Heart left ventricle (tissue), 16 donors: ENCODE measurements around the gene COG2. TPM values are rescaled to one million over a fixed set of nuclear protein-coding genes. Genes with fewer than 3 reads are reported as not detected.

ENCODE experiments used
- ATAC-seq, 4 donors: fragments of 200-7000 bp; cut with Tn5 transposase; one replicate each; pipeline ENCODE4 v1.9.1; 2020 to 2022; ENCODE audit warnings: moderate library complexity in 4 of 4, mild to moderate bottlenecking in 3 of 4, moderate number of reproducible peaks in 1 of 4
- DNase-seq, 5 donors: peaks; one replicate each; pipeline ENCODE4 v3.0.0-alpha.2; 2020
- H3K27ac ChIP-seq, 12 donors: fragments of 200-600 bp; sonication (generic) in 4 of 12; one replicate each; pipeline versions ENCODE4 v1.5.0 to v1.8.0; 2016 to 2022; ENCODE audit warnings: mild to moderate bottlenecking in 2 of 12
- H3K27me3 ChIP-seq, 9 donors: fragments of 200-600 bp; sonication (generic) in 2 of 9; one replicate each; pipeline versions ENCODE4 v1.5.1 to v1.8.0; 2016 to 2022; ENCODE audit warnings: mild to moderate bottlenecking in 3 of 9
- H3K36me3 ChIP-seq, 9 donors: fragments of 200-600 bp; sonication (generic) in 2 of 9; one replicate each; pipeline versions ENCODE4 v1.5.0 to v1.8.0; 2018 to 2022; ENCODE audit warnings: mild to moderate bottlenecking in 2 of 9
- H3K4me1 ChIP-seq, 12 donors: fragments of 200-600 bp; sonication (generic) in 4 of 12; one replicate each; pipeline versions ENCODE4 v1.5.0 to v1.8.0; 2016 to 2022; ENCODE audit warnings: mild to moderate bottlenecking in 3 of 12
- H3K4me3 ChIP-seq, 12 donors: fragments of 200-600 bp; sonication (generic) in 4 of 12; one replicate each; pipeline versions ENCODE4 v1.5.0 to v1.8.0; 2017 to 2022; ENCODE audit warnings: mild to moderate bottlenecking in 9 of 12, moderate library complexity in 4 of 12
- H3K9me3 ChIP-seq, 12 donors: fragments of 200-600 bp; sonication (generic) in 4 of 12; one replicate each; pipeline versions ENCODE4 v1.5.0 to v1.8.0; 2016 to 2022; ENCODE audit warnings: mild to moderate bottlenecking in 1 of 12
- POLR2A ChIP-seq, 2 donors: fragments of 450-650 bp; IDR thresholded peaks; one replicate each; pipeline ENCODE4 v1.6.1; 2017; ENCODE audit warnings: antibody characterized with exemption in 2 of 2, mild to moderate bottlenecking in 2 of 2, moderate library complexity in 2 of 2
- WGBS, 4 donors: extraction: QIAGEN DNeasy Blood & Tissue Kit in 2 of 4; methylation state at CpG; one replicate each; pipeline versions ENCODE4 v1.1.5 to v1.1.7; 2013 to 2018; 5-methylcytosine and 5-hydroxymethylcytosine counted together
- intact Hi-C, 10 donors: fragments of 100-400 bp; cut with DNase I; formaldehyde crosslinking; loops; one replicate each; pipeline versions ENCODE4 v1.11.1 to v1.14.2; 2022
- polyA plus RNA-seq, 2 donors: library from polyadenylated mRNA; stranded (reverse); fragments of 200-250 nt; gene quantifications; one replicate each; pipeline ENCODE4 v1.2.3, GENCODE V29; 2013
- total RNA-seq, 9 donors: library from RNA; depleted of rRNA in 2 of 9; stranded (reverse); fragments of >200 nt in 2 of 9; fragmentation: NEBNext Ultra II Directional in 3 of 9; extraction: Animal tissue kit (Norgen Biotek cat#: 25700) in 3 of 9; gene quantifications; one replicate each; pipeline versions ENCODE4 v1.1.0 to v1.2.4, GENCODE V29; 2016 to 2023
- TF ChIP-seq, protein P1 (sequence below), 12 donors: fragments of 200-600 bp; sonication (generic) in 4 of 12; IDR thresholded peaks; one replicate each; pipeline versions ENCODE4 v1.5.0 to v1.8.0; 2018 to 2022; ENCODE audit warnings: antibody characterized with exemption in 12 of 12, mild to moderate bottlenecking in 5 of 12
- donor health status: ischemic (EF 13 %, LVEDD 7.1; RV severe dilation, severe dysfunction).
- donor health status: healthy with polysubstance abuse.
- donor health status: DM: no; HTN: yes; CAD: no.
- donor health status: DM: no; HTN: no; CAD: no.
- donor health status: ischemic (EF 25% LVEDD 6.9; RV normal size, moderate dysfunction).
- donor health status: ischemic (EF 25% LVEDD 5.7; RV mildly dilated, moderate dysfunction).
- donor health status: healthy.
- donor health status: DM: yes; HTN: yes; CAD: no.
- donor health status: ischemic (EF 35%, LVEDD 5.7; RV mildly dilated, moderate dysfunction).
- donor health status: nonischemic (EF 11% LVEDD 7.7; RV severe dilation, severe dysfunction).
- donor health status: DM: yes; HTN: yes; CAD: no.
- donor health status: PGD.
- donor health status: ischemic (EF 29% LVEDD 5.4; RV normal size, mild dysfunction).
- donor health status: nonischemic (EF 23%, LVEDD 6.1; RV moderate dilation, normal function).

Gene COG2
- total and polyA plus RNA-seq, 11 donors = 9.2 to 31.4 (median 25.1) TPM

DNA sequence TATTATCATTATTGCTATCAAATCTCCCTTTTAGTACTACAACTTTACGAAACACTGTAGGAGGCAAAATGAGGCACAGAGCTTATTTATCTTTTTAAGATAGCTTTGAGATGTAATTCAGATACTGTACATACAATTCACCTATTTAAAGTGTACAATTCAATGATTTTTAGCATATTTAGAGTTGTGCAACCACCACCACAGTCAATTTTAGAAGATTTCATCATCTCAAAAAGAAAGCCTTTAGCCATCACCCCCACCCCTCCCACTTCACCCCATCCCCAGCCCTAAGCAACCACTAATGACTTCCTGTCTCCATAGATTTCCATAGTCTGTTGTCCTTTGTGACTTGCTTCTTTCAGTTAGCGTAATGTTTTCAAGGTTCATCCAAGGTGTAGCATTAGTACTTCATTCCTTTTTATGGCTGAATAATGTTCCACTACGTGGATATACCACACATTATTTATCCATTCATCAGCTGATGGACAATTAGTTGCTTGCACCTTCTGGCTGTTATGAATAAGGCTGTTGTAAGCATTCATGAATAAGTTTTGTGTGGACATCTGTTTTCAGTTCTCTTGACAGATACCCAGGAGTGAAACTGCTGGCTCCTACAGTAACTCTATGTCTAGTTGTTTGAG lies 95.5 kb downstream of the COG2 start:
- peaks cover 0 to 5% (median 0%) of the 10 kb centered on the region in 12 donors for H3K9me3 ChIP-seq
- TF ChIP-seq, protein P1, sequence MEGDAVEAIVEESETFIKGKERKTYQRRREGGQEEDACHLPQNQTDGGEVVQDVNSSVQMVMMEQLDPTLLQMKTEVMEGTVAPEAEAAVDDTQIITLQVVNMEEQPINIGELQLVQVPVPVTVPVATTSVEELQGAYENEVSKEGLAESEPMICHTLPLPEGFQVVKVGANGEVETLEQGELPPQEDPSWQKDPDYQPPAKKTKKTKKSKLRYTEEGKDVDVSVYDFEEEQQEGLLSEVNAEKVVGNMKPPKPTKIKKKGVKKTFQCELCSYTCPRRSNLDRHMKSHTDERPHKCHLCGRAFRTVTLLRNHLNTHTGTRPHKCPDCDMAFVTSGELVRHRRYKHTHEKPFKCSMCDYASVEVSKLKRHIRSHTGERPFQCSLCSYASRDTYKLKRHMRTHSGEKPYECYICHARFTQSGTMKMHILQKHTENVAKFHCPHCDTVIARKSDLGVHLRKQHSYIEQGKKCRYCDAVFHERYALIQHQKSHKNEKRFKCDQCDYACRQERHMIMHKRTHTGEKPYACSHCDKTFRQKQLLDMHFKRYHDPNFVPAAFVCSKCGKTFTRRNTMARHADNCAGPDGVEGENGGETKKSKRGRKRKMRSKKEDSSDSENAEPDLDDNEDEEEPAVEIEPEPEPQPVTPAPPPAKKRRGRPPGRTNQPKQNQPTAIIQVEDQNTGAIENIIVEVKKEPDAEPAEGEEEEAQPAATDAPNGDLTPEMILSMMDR (IDR thresholded peaks at IDR 0.05) = no peak
- no peak for TF ChIP-seq POLR2A (IDR thresholded peaks at IDR 0.05)
- no peak overlapping the region for H3K4me3 ChIP-seq
- no peaks in the 10 kb centered on the region for H3K4me1 ChIP-seq
- intact Hi-C loops = no loop called here
- H3K36me3 ChIP-seq = no peaks in the 10 kb centered on the region
- H3K27ac ChIP-seq = no peak overlapping the region
- no peaks in the 10 kb centered on the region for H3K27me3 ChIP-seq
- ATAC-seq (no peak), DNase-seq (no peak)
- 93 to 96% (median 95%) methylated on average over 3 of the region's 3 CpGs for WGBS, 4 donors

DNA sequence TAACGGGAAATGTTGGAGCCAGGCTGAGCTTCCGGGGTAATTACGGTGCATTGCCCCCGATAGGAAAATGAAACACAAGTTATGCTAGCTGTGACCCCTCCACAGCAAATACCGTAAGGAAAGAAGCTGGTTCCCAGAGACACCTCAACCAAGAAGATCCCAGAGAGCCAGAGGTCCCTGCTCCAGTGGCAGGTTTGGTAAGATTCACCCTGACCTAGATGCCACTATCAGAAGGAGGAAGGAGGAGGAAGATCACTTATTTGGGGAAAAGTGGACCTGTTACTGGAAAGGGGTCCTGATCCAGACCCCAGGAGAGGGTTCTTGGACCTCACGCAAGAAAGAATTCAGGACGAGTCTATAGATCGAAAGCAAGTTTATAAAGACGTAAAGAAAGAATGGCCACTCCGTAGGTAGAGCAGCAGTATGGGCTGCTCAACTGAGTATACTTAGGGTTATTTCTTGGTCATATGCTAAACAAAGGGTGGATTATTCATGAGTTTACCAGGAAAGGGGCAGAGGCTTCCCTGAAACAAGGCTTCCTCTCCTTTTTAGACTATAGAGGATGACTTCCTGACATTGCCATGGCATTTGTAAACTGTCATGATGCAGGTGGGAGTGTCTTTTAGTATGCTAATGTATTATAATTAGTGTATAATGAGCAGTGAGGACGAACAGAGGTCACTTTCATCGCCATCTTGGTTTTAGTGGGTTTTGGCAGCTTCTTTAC lies 97.4 kb downstream of the COG2 start:
- no peak overlapping the region for H3K4me3 ChIP-seq
- TF ChIP-seq, protein P1 (IDR thresholded peaks at IDR 0.05) = no peak
- no peak for TF ChIP-seq POLR2A (IDR thresholded peaks at IDR 0.05)
- DNase-seq = no peak
- H3K4me1 ChIP-seq = no peaks in the 10 kb centered on the region
- intact Hi-C loops = no loop called here
- no peak overlapping the region for H3K27ac ChIP-seq
- 92 to 95% (median 94%) methylated on average over 12 of the region's 12 CpGs for WGBS, 4 donors
- no peaks in the 10 kb centered on the region for H3K27me3 ChIP-seq
- no peak for ATAC-seq
- peaks cover 0 to 5% (median 0%) of the 10 kb centered on the region in 12 donors for H3K9me3 ChIP-seq
- no peaks in the 10 kb centered on the region for H3K36me3 ChIP-seq

Other genes starting within 250 kb of the COG2 start
- gene PGBD5, start 216.1 kb upstream of the COG2 start, total RNA-seq = 10 to 100 TPM in 2 of 9 donors, 1 to 10 TPM in 7; 2.8 to 16.1 (median 7.0) TPM
- gene PGBD5, start 216.1 kb upstream of the COG2 start, polyA plus RNA-seq = 1 to 10 TPM; 1.3 to 2.0 TPM
- gene AGT, start 71.6 kb downstream of the COG2 start, total RNA-seq = 100 to 1,000 TPM in 1 of 9 donors, 10 to 100 TPM in 8; 37.1 to 182 (median 69.8) TPM
- gene AGT, start 71.6 kb downstream of the COG2 start, polyA plus RNA-seq = 10 to 100 TPM; 44.2 to 72.5 TPM
- gene CAPN9, start 104.9 kb downstream of the COG2 start, total RNA-seq = under 1 TPM in 3 of 9 donors, not detected in 6; 0.12 to 0.31 (median 0.22) TPM
- gene CAPN9, start 104.9 kb downstream of the COG2 start, polyA plus RNA-seq = under 1 TPM in 1 of 2 donors, not detected in 1; 0.04 TPM
- 100 to 1,000 TPM in 1 of 9 donors, 10 to 100 TPM in 8; 29.7 to 145 (median 63.8) TPM for gene C1orf198, start 226.0 kb downstream of the COG2 start, total RNA-seq
- 10 to 100 TPM; 23.1 to 72.8 TPM for gene C1orf198, start 226.0 kb downstream of the COG2 start, polyA plus RNA-seq